Effector CD8-positive, alpha-beta T cell (primary cell): ENCODE data around the gene FRAS1.
"Not testable (repeated sequence)": the region's sequence is repeated elsewhere in the genome, so short reads cannot be mapped to it uniquely, and the experiment has no call there.

ENCODE experiments used
- DNase-seq: peaks from one replicate; lab custom pipeline; 2025; lab: John Stamatoyannopoulos, UW

The FRAS1 gene

GRCh38 chr4:78291277-78291676 is 234.2 kb downstream of the FRAS1 start:
- DNase-seq: no peak

- no peak for DNase-seq
Measured at GRCh38 chr4:78292341-78292740, 235.2 kb downstream of the FRAS1 start.

- no peak for DNase-seq
Measured at GRCh38 chr4:78292856-78293255, 235.7 kb downstream of the FRAS1 start.

GRCh38 chr4:78293348-78293747 is 236.2 kb downstream of the FRAS1 start:
- DNase-seq: no peak

GRCh38 chr4:78293821-78294301 is 236.7 kb downstream of the FRAS1 start:
- no peak for DNase-seq

GRCh38 chr4:78296261-78296660 is 239.1 kb downstream of the FRAS1 start:
- no peak for DNase-seq

- no peak for DNase-seq
Measured at GRCh38 chr4:78297116-78297800, 240.1 kb downstream of the FRAS1 start.

GRCh38 chr4:78298618-78299017 is 241.5 kb downstream of the FRAS1 start:
- no peak for DNase-seq

- no peak for DNase-seq
Measured at GRCh38 chr4:78299565-78299972, 242.4 kb downstream of the FRAS1 start.

- not testable (repeated sequence) for DNase-seq
Measured at GRCh38 chr4:78307263-78307662, 250.1 kb downstream of the FRAS1 start.

- DNase-seq: no peak
Measured at GRCh38 chr4:78308517-78308916, 251.4 kb downstream of the FRAS1 start.

- no peak for DNase-seq
Measured at GRCh38 chr4:78309352-78309751, 252.2 kb downstream of the FRAS1 start.

GRCh38 chr4:78310007-78310739 is 253.1 kb downstream of the FRAS1 start:
- DNase-seq: no peak

GRCh38 chr4:78310740-78311115 is 253.6 kb downstream of the FRAS1 start:
- no peak for DNase-seq

GRCh38 chr4:78311306-78311705 is 254.2 kb downstream of the FRAS1 start:
- no peak for DNase-seq

GRCh38 chr4:78312989-78313753 is 256.0 kb downstream of the FRAS1 start:
- no peak for DNase-seq

- DNase-seq: no peak
Measured at GRCh38 chr4:78313754-78314120, 256.6 kb downstream of the FRAS1 start.

- DNase-seq: no peak
Measured at GRCh38 chr4:78318126-78318525, 261.0 kb downstream of the FRAS1 start.

GRCh38 chr4:78320349-78320935 is 263.3 kb downstream of the FRAS1 start:
- no peak for DNase-seq

GRCh38 chr4:78322032-78322431 is 264.9 kb downstream of the FRAS1 start:
- DNase-seq: no peak

GRCh38 chr4:78323439-78323838 is 266.3 kb downstream of the FRAS1 start:
- no peak for DNase-seq

GRCh38 chr4:78324625-78325024 is 267.5 kb downstream of the FRAS1 start:
- DNase-seq: no peak
